Stimulated activated CD4-positive, alpha-beta T cell treated with anti-CD3 and anti-CD28 coated beads, Interleukin-4, amount 100 ng/mL, for 4 hours (primary cell): Measurements from ENCODE around the gene PDLIM5.
"Not testable (repeated sequence)": the region's sequence is repeated elsewhere in the genome, so short reads cannot be mapped to it uniquely, and the experiment has no call there.

ENCODE experiments used
- DNase-seq, 2 experiments: peaks; one replicate each; pipeline ENCODE4 v3.0.0-alpha.2; 2020

The PDLIM5 gene

DNA sequence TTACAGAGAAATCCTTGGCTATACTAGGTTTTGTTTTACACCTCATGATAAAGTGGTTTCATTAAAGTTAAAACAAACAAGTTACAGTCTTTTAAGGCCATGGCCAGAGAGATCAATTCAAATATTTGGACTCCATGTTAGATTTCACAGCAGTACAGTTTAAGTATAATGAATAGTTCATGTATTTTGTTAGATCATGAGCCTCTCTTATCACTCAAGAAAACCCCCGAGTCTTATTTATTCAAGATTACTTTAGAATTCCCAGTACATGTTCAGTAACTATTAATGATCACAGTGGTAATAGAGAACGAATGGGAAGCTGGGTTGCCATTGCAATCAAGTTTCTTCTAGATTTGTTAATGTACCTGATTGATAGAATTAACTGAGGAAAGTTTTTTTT, 15.2 kb downstream of the PDLIM5 start:
- no peak for DNase-seq

DNA sequence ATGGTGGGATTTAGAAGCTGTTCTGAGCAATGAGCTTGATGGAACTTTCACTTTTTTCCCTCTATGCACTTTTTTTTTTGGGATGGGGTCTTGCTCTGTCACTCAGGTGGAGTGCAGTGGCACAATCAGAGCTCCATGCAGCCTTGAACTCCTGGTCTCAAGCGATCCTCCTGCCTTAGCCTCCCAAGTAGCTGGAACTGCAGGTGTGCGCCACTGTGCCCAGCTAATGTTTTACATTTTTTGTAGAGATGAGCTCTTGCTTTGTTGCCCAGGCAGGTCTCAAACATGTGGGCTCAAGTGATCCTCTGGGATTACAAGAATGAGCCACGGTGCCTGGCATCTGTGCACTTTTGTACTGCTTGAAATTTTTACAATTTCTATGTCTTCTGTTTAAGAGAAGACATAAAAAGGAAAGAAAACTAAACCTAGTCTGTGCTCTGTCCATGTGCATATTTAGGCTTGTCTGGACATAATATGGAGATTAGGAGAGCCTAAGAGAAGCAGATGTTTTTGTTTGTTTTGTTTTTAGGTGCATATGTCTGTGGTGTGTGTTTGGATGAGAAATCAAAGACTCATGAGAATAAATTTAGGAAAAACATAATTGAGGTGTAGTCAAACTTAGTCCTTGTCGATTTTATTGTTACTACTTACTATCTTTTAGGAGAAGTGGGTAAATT, 16.5 kb downstream of the PDLIM5 start:
- DNase-seq, result no peak

DNA sequence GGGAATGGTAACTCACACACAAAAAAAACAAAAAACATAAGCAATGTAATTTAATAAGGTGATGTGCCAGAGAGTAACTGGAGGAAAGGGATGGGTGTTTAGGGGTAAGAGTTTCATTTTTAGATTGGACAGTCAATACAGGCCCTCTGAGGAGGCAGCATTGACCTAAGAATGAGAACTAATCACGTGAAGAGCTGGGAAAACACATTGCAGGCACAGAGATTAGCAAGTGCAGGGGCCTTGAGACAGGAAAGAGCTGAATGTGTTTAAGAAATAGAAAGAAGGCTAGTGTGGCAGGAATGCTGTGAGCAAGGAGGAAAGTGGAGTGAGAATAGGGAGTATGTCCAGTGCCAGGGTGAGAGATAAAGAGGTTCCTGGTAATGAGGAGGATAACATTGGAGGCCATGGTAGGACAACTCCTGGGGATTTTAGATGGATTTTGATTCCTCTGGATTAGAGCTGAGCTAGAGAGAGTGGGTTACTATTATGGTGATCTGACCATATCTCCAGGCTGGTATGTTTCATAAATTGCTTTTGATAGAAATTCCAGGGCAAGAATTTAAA, 17.6 kb downstream of the PDLIM5 start:
- DNase-seq, result no peak

DNA sequence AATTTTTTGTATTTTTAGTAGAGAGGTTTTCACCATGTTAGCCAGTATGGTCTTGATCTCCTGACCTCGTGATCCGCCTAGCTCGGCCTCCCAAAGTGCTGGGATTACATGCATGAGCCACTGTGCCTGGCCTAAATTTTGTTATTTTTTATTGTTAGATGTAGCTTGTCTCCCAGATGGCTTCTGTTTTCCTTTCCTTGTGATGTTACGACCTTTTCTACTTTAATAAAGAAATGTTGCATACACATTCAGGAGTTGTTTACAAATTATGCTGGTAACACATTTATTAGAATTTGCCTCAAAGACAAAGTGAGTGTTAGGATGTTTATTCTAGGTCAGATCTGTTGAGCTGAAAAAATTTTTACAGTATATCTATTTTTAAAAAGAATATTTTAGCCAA, 18.4 kb downstream of the PDLIM5 start:
- no peak for DNase-seq

DNA sequence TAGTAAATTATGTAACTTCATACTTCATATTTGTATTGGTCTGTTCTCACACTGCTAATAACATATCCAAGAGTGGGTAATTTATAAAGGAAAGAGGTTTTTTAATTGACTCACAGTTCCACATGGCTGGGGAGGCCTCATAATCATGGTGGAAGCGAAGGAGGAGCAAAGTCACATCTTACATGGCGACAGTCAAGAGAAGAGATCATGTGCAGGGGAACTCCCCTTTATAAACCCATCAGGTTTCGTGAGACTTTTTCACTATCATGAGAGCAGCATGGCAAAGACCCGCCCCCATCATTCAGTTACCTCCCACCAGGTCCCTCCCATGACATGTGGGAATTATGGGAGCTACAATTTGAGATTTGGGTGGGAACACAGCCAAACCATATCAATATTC, 19.0 kb downstream of the PDLIM5 start:
- DNase-seq, result not testable (repeated sequence)

DNA sequence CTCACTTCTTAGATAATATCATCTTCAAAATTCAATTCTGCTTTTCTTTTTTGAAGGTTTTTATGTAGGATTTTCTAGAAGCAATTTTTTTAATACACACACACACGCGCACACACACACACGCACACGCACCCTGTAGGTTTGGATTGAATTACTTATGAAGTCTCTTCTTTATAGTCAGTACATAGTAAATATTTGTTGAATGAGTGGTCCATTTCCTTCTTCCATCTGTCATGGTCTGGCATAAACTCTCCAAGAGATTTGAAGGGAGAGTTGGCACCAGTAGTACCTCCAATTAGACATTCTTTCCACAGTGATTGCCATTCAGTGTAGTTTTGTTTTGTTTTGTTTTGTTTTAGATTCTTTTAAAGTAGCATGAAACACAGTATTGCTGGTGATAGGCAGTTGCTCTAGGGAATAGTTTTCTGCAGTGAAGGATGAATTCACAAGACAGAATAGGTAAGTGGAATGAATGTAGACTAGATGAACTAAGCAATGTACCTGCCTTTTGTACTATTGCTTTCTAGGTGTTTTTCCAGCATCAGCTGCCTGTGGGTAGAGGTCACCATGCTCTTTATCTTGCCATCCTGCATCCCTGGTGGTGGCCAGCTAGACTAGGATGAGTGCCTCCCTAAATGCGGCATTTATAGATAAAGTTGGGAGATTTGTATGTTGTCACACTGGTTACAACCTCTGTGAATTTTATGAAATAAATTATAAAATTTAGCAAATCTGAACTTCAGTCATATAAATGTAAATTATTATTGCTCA, 20.5 kb downstream of the PDLIM5 start:
- no peak for DNase-seq

DNA sequence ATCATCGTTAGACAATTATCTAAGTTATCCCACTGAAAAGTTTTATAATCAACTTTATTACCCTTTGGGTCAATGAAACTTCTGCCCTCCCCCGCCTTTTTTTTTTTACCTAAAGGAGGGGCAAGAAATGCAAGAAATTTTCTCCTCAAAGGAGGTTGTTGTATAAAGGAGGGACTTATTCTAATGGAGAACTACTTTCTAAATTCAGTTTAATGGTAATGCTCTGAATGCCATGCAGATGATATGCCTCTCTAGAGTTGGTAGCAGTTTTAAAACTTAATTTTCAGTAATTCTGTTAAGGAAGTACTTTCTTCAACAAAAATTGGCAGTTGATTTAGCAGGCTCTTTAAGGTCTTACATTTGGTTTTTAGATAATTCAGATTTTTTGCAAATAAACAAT, 23.3 kb downstream of the PDLIM5 start:
- no peak for DNase-seq

DNA sequence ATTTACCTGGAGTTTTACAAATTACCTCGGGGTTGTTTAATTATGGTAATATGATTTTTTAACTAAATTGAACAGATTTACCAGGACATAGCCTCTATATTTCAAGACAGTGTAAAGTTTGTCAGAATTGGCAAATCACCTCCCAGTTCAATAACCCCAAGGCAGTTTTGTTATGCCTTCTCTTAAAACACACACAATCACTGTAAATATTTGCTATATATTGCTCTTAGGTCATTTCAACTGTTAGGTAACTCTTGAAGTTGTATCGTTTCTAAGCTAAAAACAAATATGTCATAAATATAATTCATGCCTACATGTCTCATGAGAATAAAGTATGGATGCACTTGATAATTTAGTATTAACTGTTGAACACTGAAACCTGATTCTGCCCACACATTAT, 24.1 kb downstream of the PDLIM5 start:
- DNase-seq, result no peak

DNA sequence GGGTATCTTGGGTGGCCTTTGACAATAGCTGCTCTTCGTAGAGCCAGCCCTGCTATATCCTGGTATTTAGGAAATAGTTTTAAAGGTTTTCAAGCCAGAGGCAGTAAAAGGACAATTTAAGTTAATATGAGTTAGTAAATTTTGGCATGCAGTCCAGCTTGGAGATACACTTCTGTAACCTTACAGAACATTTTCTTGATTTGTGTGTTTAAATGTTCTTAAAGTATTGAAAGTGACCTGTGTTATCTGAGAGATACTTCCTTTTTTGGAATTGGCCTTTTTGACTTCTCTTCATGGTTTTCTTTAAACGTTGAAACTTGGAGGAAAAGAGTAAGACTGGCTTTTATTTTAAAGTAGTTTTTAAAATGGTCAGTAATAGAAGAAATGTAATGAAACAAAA, 25.5 kb downstream of the PDLIM5 start:
- no peak for DNase-seq

DNA sequence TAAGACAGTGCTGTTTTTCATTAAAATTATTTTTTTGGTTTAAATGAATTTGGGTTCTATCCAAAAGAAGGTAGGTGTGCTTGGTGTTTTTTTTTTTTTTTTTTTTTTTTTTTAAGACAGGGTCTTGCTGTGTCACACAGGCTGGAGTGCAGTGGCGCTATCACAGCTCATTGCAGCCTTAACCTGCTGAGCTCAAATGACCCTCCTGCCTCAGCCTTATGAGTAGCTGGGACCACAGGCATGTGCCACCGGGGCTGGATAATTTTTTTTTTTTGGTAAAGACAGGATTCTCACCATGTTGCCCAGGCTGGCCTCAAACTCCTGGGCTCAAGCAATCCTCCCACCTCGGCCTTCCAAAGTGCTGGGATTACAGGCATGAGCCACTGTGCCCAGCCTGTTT, 27.1 kb downstream of the PDLIM5 start:
- not testable (repeated sequence) for DNase-seq

DNA sequence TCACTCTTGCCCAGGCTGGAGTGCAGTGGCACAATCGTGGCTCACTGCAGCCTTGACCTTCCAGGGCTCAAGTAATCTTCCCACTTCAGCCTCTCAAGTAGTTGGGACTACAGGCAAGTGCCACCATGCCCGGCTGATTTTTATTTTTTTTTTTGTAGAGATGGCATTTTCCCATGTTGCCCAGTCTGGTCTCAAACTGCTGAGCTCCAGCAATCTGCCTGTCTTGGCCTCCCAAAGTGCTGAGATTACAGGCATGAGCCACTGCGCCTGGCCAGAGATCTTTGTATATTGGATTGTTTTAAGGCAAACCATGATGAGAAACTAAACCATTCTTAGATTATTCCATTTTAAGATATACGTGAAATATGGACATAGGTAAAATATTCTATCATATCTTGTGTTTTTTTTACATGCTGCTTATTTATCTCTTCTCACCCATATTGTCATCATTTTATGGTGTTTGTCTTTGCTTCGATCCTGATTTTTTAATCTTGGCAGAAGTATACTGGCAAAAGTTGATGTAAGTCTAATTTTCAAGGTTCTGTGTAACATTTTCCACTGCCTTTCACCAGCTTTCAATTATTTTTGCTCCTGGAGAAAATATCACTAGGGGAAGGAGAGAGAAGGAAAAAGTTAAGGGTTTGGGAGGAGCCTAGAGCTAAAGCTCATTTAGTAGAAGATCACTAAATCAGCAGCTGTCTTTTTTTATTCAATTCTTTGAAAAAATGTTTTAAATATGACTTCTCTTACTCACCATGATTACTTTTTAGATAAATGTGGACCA, 27.8 kb downstream of the PDLIM5 start:
- DNase-seq, result no peak

DNA sequence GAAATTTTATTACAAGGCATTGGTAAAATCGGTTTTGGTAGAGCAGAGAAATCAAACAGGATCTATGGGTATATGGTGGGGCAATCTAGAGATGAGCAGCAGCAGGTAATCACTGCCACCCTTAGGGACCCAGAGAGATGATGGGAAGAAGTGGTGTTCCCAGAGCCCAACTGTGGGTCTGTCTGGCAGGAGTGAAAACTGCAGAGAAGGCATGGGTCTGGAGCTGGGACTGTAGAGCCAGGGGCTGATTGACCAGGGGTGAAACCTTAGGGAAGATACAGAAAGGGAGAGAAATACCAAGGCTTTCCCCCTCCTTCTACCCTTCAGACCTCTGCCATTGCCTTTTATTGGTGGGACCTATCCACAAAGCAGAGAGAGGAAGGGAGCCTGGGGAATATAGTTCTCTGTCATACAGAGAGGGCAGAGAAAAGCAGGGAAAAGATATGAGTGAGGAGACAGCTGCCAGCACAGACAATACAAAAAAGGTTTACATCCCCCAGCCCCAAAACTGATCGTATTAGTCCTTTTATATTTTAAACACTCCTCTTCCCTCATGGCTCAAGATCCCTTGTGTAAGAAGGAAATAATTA, 28.7 kb downstream of the PDLIM5 start:
- DNase-seq, result no peak

DNA sequence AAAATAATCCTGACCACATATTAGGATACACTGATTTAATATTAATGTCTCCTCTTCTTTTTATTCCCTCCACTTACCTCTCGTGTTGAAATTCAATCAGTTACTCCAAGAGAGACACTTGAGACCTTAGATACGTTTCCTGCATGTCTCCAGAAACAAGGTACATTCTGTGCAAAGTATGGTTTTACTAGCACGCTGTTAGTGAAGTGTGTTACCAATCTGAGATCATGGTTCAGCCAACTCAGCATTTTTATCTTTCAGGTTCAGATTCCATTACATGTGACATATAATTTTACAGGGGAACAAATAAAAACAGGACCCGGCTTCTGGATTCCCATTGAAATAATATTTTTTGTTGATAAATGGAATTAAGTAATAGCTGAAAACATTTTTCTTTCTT, 32.2 kb downstream of the PDLIM5 start:
- no peak for DNase-seq

DNA sequence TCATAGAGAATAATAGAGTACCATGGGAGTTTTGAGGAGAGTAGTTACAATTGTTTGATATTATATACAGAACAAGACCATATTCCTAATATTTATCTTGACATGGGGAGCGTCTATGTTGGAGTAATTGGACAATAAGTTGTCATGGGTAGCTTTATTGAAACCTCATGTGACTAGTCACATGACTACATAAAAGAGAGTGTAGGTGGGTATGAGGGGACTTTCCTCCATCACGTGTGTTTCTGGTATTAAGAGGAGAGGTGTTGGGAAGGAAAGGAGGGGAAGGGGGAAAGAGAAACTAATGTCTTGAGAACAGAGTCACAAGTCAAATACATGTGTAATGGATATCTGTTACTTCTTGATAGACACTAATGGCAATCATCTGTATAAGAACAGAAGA, 33.1 kb downstream of the PDLIM5 start:
- DNase-seq, result no peak

DNA sequence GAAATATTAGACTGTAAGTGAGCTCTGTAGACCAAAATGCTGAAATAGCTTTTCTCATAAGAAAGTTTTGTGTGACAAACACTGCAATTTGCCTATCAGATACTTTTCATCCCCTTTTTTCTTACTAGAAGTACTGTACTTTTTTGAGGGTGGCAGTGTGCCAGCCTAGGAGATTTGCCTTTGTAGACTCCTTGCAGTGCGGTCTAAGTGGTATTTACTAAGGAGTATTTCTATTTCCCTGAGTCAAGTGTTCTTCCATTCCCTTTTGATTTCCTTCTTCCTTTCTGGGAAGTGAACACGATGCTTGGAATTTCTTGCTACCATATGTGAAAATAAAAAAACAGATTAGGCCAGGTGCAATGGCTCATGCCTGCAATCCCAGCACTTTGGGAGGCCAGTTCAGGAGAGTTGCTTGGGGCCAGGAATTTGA, 34.6 kb downstream of the PDLIM5 start:
- DNase-seq, result no peak

DNA sequence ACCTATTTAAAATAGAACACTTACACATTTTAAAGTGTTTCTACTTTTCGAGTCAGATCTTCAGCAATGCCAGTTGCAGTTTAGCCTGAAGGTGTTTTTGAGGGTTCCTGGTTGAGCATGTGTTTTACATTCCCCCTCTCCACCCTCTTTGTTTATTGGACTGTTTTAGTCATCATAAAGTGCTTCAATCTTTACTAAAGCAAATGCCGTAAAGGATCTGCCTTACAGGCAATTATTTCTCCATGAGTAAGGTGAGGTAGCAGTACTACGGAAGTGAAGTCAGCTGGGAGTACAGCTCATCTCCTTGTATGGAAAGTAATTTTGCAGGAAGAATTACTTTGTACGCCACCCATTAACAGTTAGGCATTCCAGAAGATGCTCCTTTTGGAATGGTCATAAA, 36.9 kb downstream of the PDLIM5 start:
- no peak for DNase-seq

DNA sequence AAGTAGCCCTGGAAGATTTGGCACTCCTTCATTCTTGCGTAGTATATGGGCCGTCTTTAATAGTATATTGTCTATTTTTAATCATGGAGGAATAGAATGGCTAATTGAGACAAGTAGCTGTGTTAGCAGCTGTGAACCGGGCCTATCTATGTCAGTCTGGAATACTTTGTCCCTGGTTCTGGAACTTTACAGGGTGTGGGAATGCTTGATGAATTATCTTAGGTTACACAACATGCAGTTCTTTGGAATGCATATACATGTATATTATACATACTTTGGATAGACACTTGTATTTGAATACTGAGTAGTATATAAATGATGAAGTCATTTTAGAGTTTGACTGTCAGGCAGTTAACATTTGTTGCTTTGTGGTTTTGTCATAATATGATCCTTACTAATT, 37.4 kb downstream of the PDLIM5 start:
- DNase-seq, result no peak

DNA sequence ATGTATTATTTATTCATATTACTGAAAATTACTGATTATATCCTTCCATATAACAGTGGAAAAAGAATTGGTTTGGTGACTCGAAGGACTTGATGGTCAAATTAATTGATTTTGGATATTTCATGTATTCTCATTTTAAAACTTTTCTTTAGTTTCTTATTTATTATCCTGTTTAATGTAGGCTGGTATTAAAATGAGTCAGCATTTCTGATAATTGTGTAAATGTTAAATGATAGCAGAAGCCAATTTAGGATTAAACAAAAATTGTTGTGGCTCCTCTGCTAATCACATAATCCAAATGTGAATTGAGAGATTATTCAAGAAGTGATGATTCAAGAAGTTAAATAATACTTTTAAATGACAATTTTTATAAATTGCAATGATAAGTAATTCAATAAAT, 38.7 kb downstream of the PDLIM5 start:
- DNase-seq, result no peak

DNA sequence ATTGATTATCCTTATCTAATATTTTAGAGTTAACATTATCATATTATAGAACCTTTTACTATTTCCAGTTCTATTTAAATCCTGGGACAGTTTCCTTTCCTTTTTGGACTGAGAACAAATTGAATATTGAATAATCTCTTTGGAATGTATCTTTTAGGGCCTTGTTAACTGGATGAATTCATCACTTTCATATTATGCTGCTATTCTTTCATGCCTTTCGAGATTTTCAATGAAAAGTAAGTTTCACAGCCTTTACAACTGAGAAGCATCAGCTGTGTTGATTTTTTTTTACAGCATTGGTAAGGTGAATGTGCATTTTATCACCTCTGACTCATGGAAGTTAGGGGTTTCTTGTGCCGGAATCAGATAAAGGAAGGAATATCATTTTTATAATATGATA, 39.6 kb downstream of the PDLIM5 start:
- DNase-seq, result no peak

DNA sequence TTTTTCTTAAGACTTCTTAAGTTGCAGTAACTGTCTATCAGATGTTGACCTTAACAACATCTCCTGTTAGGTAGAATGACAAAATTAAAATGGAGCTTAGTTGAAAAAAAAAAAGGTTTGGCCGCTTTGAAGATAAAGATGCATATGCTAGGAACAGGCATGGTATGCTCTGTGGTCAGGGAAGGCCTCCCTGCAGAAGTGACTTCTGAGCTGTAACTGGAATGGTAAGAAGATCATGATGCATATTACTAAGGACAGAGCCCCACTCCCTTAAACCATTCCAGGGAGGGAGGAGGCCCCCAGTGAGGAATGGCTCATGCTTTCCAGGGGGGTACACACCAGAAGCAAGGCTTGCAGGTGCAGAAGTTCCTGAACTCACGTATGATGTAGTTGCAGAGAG, 43.7 kb downstream of the PDLIM5 start:
- DNase-seq, result no peak

DNA sequence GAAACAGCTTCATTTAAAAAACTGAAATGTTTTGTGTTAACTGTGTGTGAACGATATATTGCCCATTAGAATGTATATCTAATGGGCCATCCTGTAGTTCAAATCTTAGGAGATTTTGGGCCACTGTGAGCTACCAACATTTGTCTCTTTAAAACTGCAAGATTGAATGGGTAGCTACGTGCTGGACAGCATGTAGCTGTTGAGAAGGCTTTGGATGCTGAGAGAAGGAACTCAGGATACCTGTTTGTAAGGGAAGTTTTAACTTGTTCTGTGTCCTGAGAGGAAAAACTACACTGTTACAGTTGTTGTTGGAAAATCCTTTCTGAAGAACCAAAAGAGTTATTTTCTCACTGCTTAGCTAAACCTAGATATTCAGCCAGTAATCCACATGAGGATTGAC, 45.9 kb downstream of the PDLIM5 start:
- no peak for DNase-seq

DNA sequence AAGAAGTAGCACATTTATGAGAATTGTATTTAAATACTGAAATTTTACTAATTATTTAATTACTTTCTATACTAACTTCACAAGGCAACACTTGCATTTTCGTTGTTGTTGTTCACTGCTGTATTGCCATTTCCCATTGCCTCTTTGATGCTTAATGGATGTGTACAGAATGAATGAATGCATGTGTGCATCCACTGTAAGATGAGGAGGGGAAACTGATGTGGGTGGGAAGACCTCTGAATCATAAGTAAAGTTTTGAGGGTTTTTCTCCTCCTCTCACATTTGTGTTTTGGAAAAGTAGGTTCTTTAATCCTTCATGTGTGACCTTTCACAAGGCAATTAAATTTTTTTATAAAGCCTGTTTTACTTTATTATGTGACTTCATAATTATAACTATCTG, 46.8 kb downstream of the PDLIM5 start:
- no peak for DNase-seq

DNA sequence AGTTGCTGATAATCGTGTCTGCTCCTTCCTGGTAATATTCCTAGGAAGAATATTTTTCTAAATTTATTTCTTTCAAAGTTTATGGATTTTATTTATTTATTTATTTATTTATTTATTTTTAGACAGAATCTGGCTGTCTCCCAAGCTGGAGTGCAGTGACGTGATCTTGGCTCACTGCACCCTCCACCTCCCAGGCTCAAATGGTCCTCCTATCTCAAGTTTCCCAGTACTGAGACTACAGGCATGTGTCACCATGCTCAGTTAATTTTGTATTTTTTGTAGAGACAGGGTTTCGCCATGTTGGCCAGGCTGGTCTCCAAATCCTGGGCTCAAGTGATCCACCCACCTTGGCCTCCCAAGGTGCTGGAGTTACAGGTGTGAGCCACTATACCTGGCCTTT, 48.9 kb downstream of the PDLIM5 start:
- no peak for DNase-seq
